ENCODE measurements around the gene ZNF618.
"Not testable (repeated sequence)": the region's sequence is repeated elsewhere in the genome, so short reads cannot be mapped to it uniquely, and the experiment has no call there.

The ZNF618 gene

GRCh38 chr9:114065304-114065703 lies 189.2 kb downstream of the ZNF618 start:
- no peak for DNase-seq

GRCh38 chr9:114069476-114070187 lies 193.5 kb downstream of the ZNF618 start:
- DNase-seq = no peak

GRCh38 chr9:114070188-114071103 lies 194.3 kb downstream of the ZNF618 start:
- no peak for DNase-seq

GRCh38 chr9:114071197-114071795 lies 195.2 kb downstream of the ZNF618 start:
- no peak for DNase-seq

- DNase-seq = peak; percentile 80
Measured at GRCh38 chr9:114072184-114073140, 196.4 kb downstream of the ZNF618 start.

GRCh38 chr9:114075602-114076001 lies 199.5 kb downstream of the ZNF618 start:
- DNase-seq = no peak

- no peak for DNase-seq
Measured at GRCh38 chr9:114076237-114077161, 200.4 kb downstream of the ZNF618 start.

GRCh38 chr9:114077162-114077837 lies 201.2 kb downstream of the ZNF618 start:
- no peak for DNase-seq

GRCh38 chr9:114078021-114078780 lies 202.1 kb downstream of the ZNF618 start, which contains the start of gene AMBP:
Gene AMBP (minus strand): TSS chr9:114078300. CDS start chr9:114078209, 91 bp downstream.
- DNase-seq = no peak

GRCh38 chr9:114078781-114079156 lies 202.7 kb downstream of the ZNF618 start:
- no peak for DNase-seq

GRCh38 chr9:114080195-114080772 lies 204.2 kb downstream of the ZNF618 start:
- no peak for DNase-seq

- DNase-seq = no peak
Measured at GRCh38 chr9:114080773-114081440, 204.8 kb downstream of the ZNF618 start.

- DNase-seq = no peak
Measured at GRCh38 chr9:114081441-114082016, 205.4 kb downstream of the ZNF618 start.

- DNase-seq = peak; percentile 93
Measured at GRCh38 chr9:114082017-114082762, 206.1 kb downstream of the ZNF618 start.

- DNase-seq = not testable (repeated sequence)
Measured at GRCh38 chr9:114082763-114083412, 206.8 kb downstream of the ZNF618 start.

GRCh38 chr9:114083666-114084065 lies 207.6 kb downstream of the ZNF618 start:
- DNase-seq = no peak
